Transverse colon (tissue), 4 donors: Measurements from ENCODE around the gene JAZF1.

Source experiments
- CTCF ChIP-seq, 5 experiments: fragments of 200-600 bp in 3 of 5; fragments of 450-650 bp in 2 of 5; sonication (generic) in 3 of 5; IDR thresholded peaks; 1 replicate in 2 of 5; 2 replicates in 3 of 5; pipeline ENCODE4 v1.5.1; 2016 to 2017; ENCODE audit warnings: antibody characterized with exemption in 5 of 5, inconsistent platforms in 3 of 5, mild to moderate bottlenecking in 2 of 5, moderate library complexity in 1 of 5
- EP300 ChIP-seq: sonication (generic); formaldehyde crosslinking; IDR thresholded peaks from one replicate; pipeline ENCODE4 v1.6.1; 2017; ENCODE audit warnings: antibody characterized with exemption, low read depth
- POLR2A ChIP-seq: fragments of 450-650 bp; IDR thresholded peaks from one replicate; pipeline ENCODE4 v1.6.1; 2016; ENCODE audit warnings: antibody characterized with exemption, mild to moderate bottlenecking, moderate library complexity
- POLR2AphosphoS5 ChIP-seq, 3 donors: sonication (generic); formaldehyde crosslinking; IDR thresholded peaks; one replicate each; pipeline ENCODE4 v1.6.1; 2016; ENCODE audit warnings: antibody characterized with exemption in 3 of 3

GRCh38 chr7:27842094-27842692, 338.4 kb downstream of the JAZF1 start:
- TF ChIP-seq CTCF (IDR thresholded peaks at IDR 0.05): no peak
- TF ChIP-seq POLR2AphosphoS5 (IDR thresholded peaks at IDR 0.05): no peak
- TF ChIP-seq POLR2A: no peak
- no peak for TF ChIP-seq EP300
